ENCODE results near the gene DISP1. TPM values are rescaled to one million over a fixed set of nuclear protein-coding genes. Genes with fewer than 3 reads are reported as not detected.
A peak's percentile ranks its signal among the peaks of the same experiment; 100 is the strongest.

DISP1 gene
- total RNA-seq, 1 experiment from 2014 or later, result 1.3 TPM

DNA sequence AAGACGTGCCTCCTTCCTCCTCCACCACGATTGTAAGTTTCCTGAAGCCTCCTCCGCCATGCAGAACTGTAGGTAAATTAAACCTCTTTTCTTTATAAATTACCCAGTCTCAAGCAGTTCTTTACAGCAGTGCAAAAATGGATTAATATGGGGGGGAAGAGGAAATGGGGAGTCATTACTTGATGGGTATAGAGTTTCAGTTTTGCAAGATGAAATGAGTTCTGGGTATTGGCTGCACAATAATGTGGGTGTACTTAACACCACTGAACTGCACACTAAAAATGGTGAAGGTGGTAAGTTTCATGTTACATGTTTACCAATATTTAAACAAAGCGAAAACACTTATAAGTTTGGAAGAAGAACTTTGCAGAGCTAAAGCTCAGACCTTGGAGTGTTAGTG is 24.3 kb upstream of the DISP1 start:
- no peaks in the 10 kb centered on the region for H3K27me3 ChIP-seq (ENCODE audit: low read length)
- H3K27ac ChIP-seq (ENCODE audit: low read length), result no peak overlapping the region
- H3K4me3 ChIP-seq (ENCODE audit: low read length), result no peak overlapping the region
- CTCF ChIA-PET, result interaction anchor here (1.0 kb wide), 1 partner anchor 290 kb away, joined by 3 read pairs; no protein-coding TSS in a partner anchor
- peaks cover 7% of the 10 kb centered on the region for H3K4me1 ChIP-seq (ENCODE audit: insufficient read depth, low read length)
- POLR2A ChIA-PET (ENCODE audit: unreplicated experiment), result no interaction called here
- H3K9me3 ChIP-seq (ENCODE audit: low read length), result no peaks in the 10 kb centered on the region
- no peak overlapping the region for H3K4me2 ChIP-seq (ENCODE audit: low read length)
- intact Hi-C loops (cut with micrococcal nuclease), result loop anchor here (10.0 kb wide), 1 partner anchor 894 kb away; no protein-coding TSS in a partner anchor
- H3K9ac ChIP-seq (ENCODE audit: low read length), result no peak overlapping the region
- no peaks in the 10 kb centered on the region for H3K79me2 ChIP-seq (ENCODE audit: low read length)
- no peak overlapping the region for H2AFZ ChIP-seq (ENCODE audit: low read length)
- BruUV-seq (replicated peaks), result no TSS peak
- H3K36me3 ChIP-seq (ENCODE audit: low read depth, low read length), result no peaks in the 10 kb centered on the region
- no peaks in the 10 kb centered on the region for H4K20me1 ChIP-seq (ENCODE audit: low read length)
- H3F3A ChIP-seq (ENCODE audit: low read length, unreplicated experiment), result no peaks in the 10 kb centered on the region
- TF ChIP-seq, protein P1, sequence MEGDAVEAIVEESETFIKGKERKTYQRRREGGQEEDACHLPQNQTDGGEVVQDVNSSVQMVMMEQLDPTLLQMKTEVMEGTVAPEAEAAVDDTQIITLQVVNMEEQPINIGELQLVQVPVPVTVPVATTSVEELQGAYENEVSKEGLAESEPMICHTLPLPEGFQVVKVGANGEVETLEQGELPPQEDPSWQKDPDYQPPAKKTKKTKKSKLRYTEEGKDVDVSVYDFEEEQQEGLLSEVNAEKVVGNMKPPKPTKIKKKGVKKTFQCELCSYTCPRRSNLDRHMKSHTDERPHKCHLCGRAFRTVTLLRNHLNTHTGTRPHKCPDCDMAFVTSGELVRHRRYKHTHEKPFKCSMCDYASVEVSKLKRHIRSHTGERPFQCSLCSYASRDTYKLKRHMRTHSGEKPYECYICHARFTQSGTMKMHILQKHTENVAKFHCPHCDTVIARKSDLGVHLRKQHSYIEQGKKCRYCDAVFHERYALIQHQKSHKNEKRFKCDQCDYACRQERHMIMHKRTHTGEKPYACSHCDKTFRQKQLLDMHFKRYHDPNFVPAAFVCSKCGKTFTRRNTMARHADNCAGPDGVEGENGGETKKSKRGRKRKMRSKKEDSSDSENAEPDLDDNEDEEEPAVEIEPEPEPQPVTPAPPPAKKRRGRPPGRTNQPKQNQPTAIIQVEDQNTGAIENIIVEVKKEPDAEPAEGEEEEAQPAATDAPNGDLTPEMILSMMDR (conservative IDR thresholded peaks at IDR 0.05; ENCODE audit: low read depth, low read length), result no peak
- TF ChIP-seq EZH2 (IDR thresholded peaks at IDR 0.05; ENCODE audit: low read length, unreplicated experiment), result no peak
- H3K9me2 ChIP-seq (replicated peaks; ENCODE audit: low read length), result no peaks in the 10 kb centered on the region
- DNase-seq (no peak), ATAC-seq (no peak)

DNA sequence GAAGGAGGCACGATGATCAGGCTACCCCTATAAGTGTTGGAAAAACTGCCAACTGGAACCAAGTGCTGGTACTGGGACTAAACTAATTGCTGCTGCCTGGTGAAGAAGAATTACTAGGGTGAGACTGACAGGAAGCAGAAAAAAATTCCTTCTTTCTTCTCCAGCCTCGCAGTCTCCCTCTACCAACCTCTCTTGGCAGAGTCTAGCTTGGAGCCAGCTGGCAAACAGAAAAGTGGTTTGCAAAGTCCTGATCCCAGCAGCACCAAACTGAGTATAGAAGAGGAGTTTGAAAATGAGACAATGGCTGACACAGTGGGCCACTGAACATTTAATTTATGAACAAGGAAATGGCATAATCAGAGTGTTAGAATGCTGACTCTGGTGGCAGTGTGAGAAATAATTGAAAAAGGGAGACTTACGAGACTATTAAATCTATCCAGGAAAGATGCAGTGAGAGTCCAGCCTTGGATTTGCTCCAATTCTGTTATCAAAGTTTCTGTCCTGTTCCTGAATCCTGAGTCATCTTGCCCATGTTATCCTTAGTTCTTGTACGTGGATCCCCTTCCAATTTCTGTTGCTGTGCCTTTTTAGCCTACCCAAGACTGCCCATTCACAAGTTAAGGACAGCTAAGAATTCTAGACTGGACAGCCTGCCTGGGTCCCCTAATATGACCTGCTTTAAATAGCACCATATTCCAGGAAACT is 23.7 kb upstream of the DISP1 start:
- Histone ChIP-seq H3K36me3 (ENCODE audit: low read depth, low read length) (no peaks in the 10 kb centered on the region), H3F3A (ENCODE audit: low read length, unreplicated experiment) (no peaks in the 10 kb centered on the region), H3K4me3 (ENCODE audit: low read length) (no peak overlapping the region), H4K20me1 (ENCODE audit: low read length) (no peaks in the 10 kb centered on the region), H3K79me2 (ENCODE audit: low read length) (no peaks in the 10 kb centered on the region), H3K4me2 (ENCODE audit: low read length) (no peak overlapping the region), H3K27me3 (ENCODE audit: low read length) (no peaks in the 10 kb centered on the region), H3K9ac (ENCODE audit: low read length) (no peak overlapping the region), H2AFZ (ENCODE audit: low read length) (no peak overlapping the region), H3K9me3 (ENCODE audit: low read length) (no peaks in the 10 kb centered on the region), H3K27ac (ENCODE audit: low read length) (no peak overlapping the region), H3K4me1 (ENCODE audit: insufficient read depth, low read length) (peaks cover 3% of the 10 kb centered on the region), H3K9me2 (replicated peaks; ENCODE audit: low read length) (no peaks in the 10 kb centered on the region)
- intact Hi-C loops (cut with micrococcal nuclease), result loop anchor here (10.0 kb wide), 1 partner anchor 894 kb away; no protein-coding TSS in a partner anchor
- ATAC-seq (peak; percentile 16; the same call in 1 of the 2 replicates), DNase-seq (no peak)
- no peak for TF ChIP-seq EZH2phosphoT487 (IDR thresholded peaks at IDR 0.05; ENCODE audit: borderline replicate concordance, low read length)
- TF ChIP-seq, protein P1 (conservative IDR thresholded peaks at IDR 0.05; ENCODE audit: low read depth, low read length), result no peak
- no peak for TF ChIP-seq EZH2 (IDR thresholded peaks at IDR 0.05; ENCODE audit: low read length, unreplicated experiment)
- no TSS peak for BruUV-seq (replicated peaks)
- ChIA-PET CTCF (interaction anchor here (1.0 kb wide), 1 partner anchor 290 kb away, joined by 3 read pairs; no protein-coding TSS in a partner anchor), POLR2A (ENCODE audit: unreplicated experiment) (interaction anchor here (0.5 kb wide), 1 partner anchor 122 kb away, joined by 3 read pairs; no protein-coding TSS in a partner anchor)

DNA sequence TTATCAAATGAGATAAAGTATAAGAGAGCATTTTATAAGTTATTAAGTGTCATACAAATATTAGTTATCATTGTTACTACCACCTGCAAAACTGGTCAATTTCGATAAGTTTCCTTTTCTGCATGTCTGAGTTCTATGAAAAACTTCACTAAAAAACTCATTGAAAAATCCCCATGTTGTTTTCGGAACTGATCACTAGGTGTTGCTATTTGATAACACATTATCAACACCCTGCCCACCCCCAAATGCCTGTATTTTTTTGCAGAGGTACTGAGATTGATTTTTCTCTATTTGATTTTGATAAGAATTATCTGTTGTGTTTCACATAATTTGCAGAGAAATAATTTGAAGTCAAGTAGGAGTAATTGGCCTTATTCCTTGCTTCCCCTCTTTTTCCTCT is 22.1 kb upstream of the DISP1 start:
- no TSS peak for BruUV-seq (replicated peaks)
- H3K36me3 ChIP-seq (ENCODE audit: low read depth, low read length), result no peaks in the 10 kb centered on the region

More for the DNA sequence above, 22.1 kb upstream of the DISP1 start:
- no peak overlapping the region for H3K27ac ChIP-seq (ENCODE audit: low read length)
- H2AFZ ChIP-seq (ENCODE audit: low read length), result no peak overlapping the region
- peak; percentile 38; the same call in 1 of the 2 replicates for ATAC-seq
- DNase-seq, result peak; percentile 74
- H3K4me1 ChIP-seq (ENCODE audit: insufficient read depth, low read length), result no peaks in the 10 kb centered on the region
- POLR2A ChIA-PET (ENCODE audit: unreplicated experiment), result no interaction called here
- H3K79me2 ChIP-seq (ENCODE audit: low read length), result no peaks in the 10 kb centered on the region
- no peaks in the 10 kb centered on the region for H3K9me2 ChIP-seq (replicated peaks; ENCODE audit: low read length)
- no peaks in the 10 kb centered on the region for H3K9me3 ChIP-seq (ENCODE audit: low read length)
- no peaks in the 10 kb centered on the region for H4K20me1 ChIP-seq (ENCODE audit: low read length)
- H3K9ac ChIP-seq (ENCODE audit: low read length), result no peak overlapping the region
- no peak overlapping the region for H3K4me3 ChIP-seq (ENCODE audit: low read length)
- intact Hi-C loops (cut with micrococcal nuclease), result loop anchor here (1.0 to 10.0 kb wide), 4 partner anchors 54 to 892 kb away; no protein-coding TSS in a partner anchor
- no peaks in the 10 kb centered on the region for H3K27me3 ChIP-seq (ENCODE audit: low read length)
- TF ChIP-seq EZH2phosphoT487 (IDR thresholded peaks at IDR 0.05; ENCODE audit: borderline replicate concordance, low read length), result no peak
- TF ChIP-seq, protein P1 (conservative IDR thresholded peaks at IDR 0.05; ENCODE audit: low read depth, low read length), result peak; percentile 95
- no peak for TF ChIP-seq EZH2 (IDR thresholded peaks at IDR 0.05; ENCODE audit: low read length, unreplicated experiment)
- H3F3A ChIP-seq (ENCODE audit: low read length, unreplicated experiment), result no peaks in the 10 kb centered on the region
- H3K4me2 ChIP-seq (ENCODE audit: low read length), result no peak overlapping the region
- CTCF ChIA-PET, result no interaction called here

All from PC-3 (cell line).